HG03060 (cell line): ENCODE measurements around the gene DYNC2I2.
A peak's percentile ranks its signal among the peaks of the same experiment; 100 is the strongest.
"Not testable (repeated sequence)": the region's sequence is repeated elsewhere in the genome, so short reads cannot be mapped to it uniquely, and the experiment has no call there.

ENCODE experiments used
- ATAC-seq: cut with Tn5 transposase; IDR thresholded peaks from one replicate; pipeline ENCODE4 v1.9.1; 2021; ENCODE audit warnings: low read depth, moderate number of reproducible peaks; ENCODE audit not compliant: unreplicated experiment

DYNC2I2 gene

GRCh38 chr9:128687453-128687852 lies 30.8 kb upstream of the DYNC2I2 start:
- ATAC-seq: no peak

GRCh38 chr9:128685636-128686489 lies 29.2 kb upstream of the DYNC2I2 start:
- ATAC-seq: no peak

GRCh38 chr9:128684325-128685199 lies 27.9 kb upstream of the DYNC2I2 start:
- ATAC-seq: no peak

- ATAC-seq: no peak
These were observed 27.3 kb upstream of the DYNC2I2 start for GRCh38 chr9:128684065-128684324.

- ATAC-seq: no peak
These were observed 26.9 kb upstream of the DYNC2I2 start for GRCh38 chr9:128683340-128684064.

GRCh38 chr9:128677794-128678193 lies 21.1 kb upstream of the DYNC2I2 start:
- ATAC-seq: no peak

GRCh38 chr9:128675382-128675781 lies 18.7 kb upstream of the DYNC2I2 start:
- no peak for ATAC-seq

- no peak for ATAC-seq
These were observed 13.1 kb upstream of the DYNC2I2 start for GRCh38 chr9:128669786-128670185.

GRCh38 chr9:128666481-128666941 lies 9.9 kb upstream of the DYNC2I2 start:
- ATAC-seq: not testable (repeated sequence)

- ATAC-seq: no peak
These were observed 1.1 kb upstream of the DYNC2I2 start for GRCh38 chr9:128657796-128658195.

GRCh38 chr9:128657344-128657704 lies 677 bp upstream of the DYNC2I2 start:
- no peak for ATAC-seq

GRCh38 chr9:128654481-128654880 lies 2.2 kb downstream of the DYNC2I2 start:
- no peak for ATAC-seq

- ATAC-seq: no peak
These were observed 2.7 kb downstream of the DYNC2I2 start for GRCh38 chr9:128653908-128654307.

GRCh38 chr9:128651798-128652197 lies 4.8 kb downstream of the DYNC2I2 start:
- no peak for ATAC-seq

GRCh38 chr9:128648206-128648605 lies 8.4 kb downstream of the DYNC2I2 start:
- not testable (repeated sequence) for ATAC-seq

GRCh38 chr9:128643519-128644300 lies 12.9 kb downstream of the DYNC2I2 start:
- ATAC-seq: peak; percentile 51

- ATAC-seq: no peak
These were observed 13.9 kb downstream of the DYNC2I2 start for GRCh38 chr9:128642675-128643245.

GRCh38 chr9:128640603-128641002 lies 16.0 kb downstream of the DYNC2I2 start:
- no peak for ATAC-seq

GRCh38 chr9:128638580-128638979 lies 18.1 kb downstream of the DYNC2I2 start:
- no peak for ATAC-seq

GRCh38 chr9:128637656-128638055 lies 19.0 kb downstream of the DYNC2I2 start:
- ATAC-seq: no peak
